GM23248 (cell line): ENCODE measurements around the gene CTXN1.

ENCODE experiments used
- EZH2 ChIP-seq: fragments of 200-600 bp; sonication (generic); IDR thresholded peaks from 2 replicates; pipeline ENCODE4 v1.6.1; 2018; ENCODE audit warnings: antibody characterized with exemption, mild to moderate bottlenecking; ENCODE audit not compliant: insufficient read depth, poor library complexity, severe bottlenecking
- EZH2phosphoT487 ChIP-seq: fragments of 200-600 bp; sonication (generic); IDR thresholded peaks from 2 replicates; pipeline ENCODE4 v1.6.1; 2018; ENCODE audit warnings: antibody characterized with exemption, moderate library complexity, mild to moderate bottlenecking, low read depth; ENCODE audit not compliant: insufficient read depth

- TF ChIP-seq EZH2, result no peak
- no peak for TF ChIP-seq EZH2phosphoT487
These were observed 7.0 kb upstream of the CTXN1 start for GRCh38 chr19:7932930-7933300.
